HG02759 (cell line): ENCODE data around the gene SCNN1B.

Experiments used
- ATAC-seq: cut with Tn5 transposase; IDR thresholded peaks from one replicate; pipeline ENCODE4 v1.9.1; 2021; ENCODE audit warnings: mild to moderate bottlenecking, moderate library complexity; ENCODE audit not compliant: unreplicated experiment

Gene SCNN1B

DNA sequence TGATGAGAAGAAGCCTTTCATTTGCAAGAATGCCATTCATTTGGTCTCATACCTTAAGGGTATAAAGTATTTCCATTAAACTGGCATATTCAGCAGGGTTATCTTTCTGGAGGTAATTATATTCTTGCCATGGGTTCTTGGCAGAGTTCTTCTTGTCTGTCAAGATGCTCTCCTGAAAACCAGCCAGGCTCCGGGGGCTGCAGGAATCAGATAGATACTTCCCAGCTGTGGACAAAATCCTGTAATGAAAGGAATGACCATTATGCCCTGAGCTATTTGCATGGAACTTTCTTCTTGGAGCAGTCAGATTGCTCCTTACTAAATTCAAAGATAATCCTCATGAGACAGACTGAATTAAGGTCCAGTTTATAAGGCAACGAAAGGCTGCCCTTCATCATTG is 103.9 kb downstream of the SCNN1B start:
- no peak for ATAC-seq

DNA sequence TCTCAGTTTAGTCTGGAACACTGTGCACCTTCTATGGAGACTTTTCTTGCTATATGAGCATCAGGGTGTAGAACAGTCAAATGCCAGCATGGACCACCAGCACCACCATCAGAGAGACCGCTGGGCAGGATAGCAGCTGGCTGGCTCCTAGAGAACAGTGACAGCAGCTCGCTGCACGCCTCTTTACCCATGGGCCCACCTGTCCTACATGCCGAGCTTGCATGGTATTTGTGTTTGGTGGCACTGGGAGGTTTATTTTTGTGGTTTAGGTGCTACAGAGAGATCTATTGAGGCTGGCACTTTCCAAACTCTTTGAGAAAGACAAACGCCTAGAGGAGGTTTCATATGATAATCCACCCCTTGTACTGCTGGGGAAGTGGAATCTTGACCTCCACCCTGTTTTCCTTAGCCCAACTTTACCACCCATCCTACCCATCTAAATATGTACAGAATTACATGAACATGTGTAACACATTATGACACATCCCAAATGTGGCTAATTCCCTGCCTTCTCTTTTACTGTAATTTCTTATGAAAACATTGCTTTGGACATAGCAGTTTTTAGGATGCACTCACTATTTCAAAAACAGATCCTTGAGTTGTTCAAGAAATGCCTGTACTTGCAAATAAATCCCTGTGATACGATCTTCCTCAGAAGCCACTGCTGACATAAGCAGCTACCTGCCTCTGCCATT is 104.6 kb downstream of the SCNN1B start:
- ATAC-seq = no peak

GRCh38 chr16:23407436-23408127 is 105.5 kb downstream of the SCNN1B start:
- ATAC-seq = no peak

- no peak for ATAC-seq
These were observed 106.2 kb downstream of the SCNN1B start for GRCh38 chr16:23408242-23408822.

DNA sequence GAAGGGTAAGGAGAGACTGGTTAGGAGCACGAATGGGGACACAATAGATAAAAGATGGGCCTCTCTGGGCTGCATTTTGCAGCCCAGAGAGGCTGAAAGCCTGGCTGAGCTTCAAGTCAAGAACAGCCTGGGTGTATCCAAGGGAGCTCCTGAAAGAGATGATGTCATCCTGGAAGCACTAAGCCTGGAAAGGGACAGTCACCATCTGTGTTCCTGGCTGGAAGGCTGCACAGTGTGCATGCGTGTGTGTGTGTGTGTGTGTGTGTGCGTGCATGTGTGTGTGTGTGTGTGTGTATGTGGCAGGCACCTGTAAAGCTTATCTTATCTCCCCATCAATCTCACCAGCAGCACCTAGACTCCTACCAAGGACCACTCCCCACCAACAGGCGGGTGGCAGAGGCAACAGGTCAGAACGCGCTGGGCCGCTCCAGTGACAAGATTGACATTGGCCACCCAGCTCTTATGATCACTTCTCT is 106.8 kb downstream of the SCNN1B start:
- no peak for ATAC-seq

DNA sequence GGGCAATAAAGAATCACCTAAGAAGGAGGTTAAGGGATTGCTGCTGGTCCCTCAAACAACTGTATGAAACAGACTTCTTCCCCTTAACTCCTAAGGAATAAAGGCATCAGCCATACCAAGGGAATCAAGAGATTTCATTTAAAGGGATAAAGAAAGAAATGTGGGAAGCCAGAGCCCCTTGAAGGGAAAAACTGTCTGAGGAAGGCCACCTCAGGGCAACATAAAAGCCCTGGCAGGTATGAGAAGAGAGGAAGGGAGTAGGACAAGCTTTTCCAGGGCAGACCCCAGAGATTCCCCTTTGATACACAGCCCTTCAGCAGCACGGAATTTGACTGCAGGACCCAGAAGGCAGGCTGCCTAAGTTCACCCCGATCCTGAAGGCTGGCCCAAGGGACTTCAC is 107.4 kb downstream of the SCNN1B start:
- no peak for ATAC-seq

DNA sequence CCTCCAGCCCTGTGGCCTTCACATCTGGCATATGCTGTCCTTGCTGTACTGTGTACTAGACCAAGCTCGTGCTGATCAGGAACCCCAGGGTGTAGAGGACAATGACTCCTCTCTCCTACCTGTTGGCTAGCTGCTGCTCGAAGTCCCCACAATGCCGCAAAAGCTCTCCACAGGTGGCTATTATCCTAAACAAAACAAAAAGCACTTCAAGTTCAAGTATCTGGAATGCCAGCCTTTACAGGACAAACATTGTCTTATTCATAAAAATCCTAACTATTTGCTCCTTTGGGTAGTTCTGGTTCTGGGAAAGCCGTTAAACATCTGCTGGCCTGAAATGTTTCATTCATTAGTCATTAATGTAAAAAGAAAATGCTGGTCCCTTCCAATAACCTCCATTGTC is 108.1 kb downstream of the SCNN1B start:
- no peak for ATAC-seq

DNA sequence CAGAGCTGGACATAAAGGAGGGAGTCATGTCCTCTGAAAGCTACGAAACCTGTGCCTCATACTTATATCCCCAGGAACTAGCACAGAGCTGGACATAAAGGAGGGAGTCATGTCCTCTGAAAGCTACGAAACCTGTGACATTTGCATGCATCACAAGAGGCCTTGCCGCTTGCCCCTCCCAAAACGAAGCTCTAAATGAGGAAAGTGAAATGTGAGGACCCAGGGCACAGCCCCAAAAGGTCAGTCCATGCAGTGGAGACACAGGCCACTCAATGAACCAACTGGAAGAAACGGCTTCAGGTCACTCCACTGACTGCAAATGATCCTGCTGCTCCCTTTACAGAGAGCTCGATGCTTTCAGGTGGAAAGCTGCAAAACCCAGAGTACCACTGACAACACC is 112.6 kb downstream of the SCNN1B start:
- no peak for ATAC-seq

DNA sequence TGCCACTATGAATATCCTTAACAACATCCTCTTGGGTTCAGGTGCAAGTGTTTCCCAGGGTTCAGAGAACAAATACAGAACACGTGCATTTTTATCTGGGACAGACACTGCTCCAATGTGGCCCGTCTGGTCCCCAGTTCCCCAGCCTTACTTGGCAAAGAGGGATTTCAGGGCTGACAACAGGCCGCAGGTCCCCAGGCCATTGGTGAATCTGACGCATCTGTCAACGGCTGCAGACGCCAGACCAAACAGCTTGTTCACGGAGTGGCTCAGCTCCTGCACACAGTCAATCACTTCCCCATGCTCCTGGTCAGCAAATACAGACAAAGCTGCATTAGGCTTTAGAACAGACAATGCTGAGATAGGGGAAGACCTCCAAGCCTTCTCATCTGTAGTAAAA is 114.7 kb downstream of the SCNN1B start:
- ATAC-seq = no peak

DNA sequence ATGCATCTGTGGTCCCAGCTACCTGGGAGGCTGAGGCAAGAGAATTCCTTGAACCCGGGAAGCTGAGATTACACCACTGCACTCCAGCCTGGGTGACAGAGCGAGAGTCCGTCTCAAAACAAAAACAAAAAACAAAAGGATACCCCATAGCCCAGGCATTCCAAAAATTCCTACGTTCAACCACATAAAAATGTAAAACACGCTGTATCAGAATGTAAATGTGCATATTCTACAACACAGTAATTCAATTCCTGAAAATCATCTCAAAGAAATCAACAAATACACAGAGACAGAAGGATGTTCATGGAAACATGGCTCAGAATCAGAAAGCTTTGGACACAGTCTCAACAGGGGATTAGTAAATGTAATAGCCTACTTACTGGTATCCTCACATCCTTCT is 117.9 kb downstream of the SCNN1B start:
- ATAC-seq = no peak

GRCh38 chr16:23423496-23424049 is 121.5 kb downstream of the SCNN1B start:
- ATAC-seq = no peak

DNA sequence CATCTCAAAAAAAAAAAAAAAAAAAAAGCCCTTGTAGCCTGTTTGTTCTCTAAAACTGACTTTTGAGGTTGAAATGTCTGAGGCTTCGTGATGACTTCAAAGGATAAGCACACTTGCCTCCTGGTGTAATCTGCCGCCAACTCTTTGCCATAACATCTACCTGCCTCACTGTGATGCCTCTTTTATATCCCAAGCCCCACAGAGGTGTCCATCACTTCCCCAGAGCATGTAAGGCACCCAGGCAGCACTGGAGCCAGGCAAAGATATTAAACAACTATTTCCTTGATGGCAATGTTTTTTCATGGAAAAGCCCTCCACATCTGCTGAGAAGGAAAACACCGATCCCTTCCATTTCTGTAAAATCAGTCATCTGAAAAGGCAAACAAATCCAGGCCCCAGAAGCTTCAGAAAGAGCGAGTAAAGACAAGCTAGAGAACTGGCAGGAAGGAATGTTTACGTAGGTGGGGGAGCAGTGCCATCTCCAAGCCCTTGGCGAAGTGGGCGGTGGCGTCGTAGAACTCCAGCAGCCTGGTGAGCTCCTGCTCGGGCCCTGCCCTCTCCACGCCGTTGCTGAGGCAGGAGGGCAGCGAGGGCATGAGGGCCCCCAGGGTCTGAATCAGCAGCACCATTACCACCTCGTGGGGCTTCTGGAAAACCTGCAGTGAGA is 122.3 kb downstream of the SCNN1B start:
- no peak for ATAC-seq

GRCh38 chr16:23428351-23428750 is 126.2 kb downstream of the SCNN1B start:
- no peak for ATAC-seq
